Measurements from ENCODE around the gene LRRTM4. TPM values are rescaled to one million over a fixed set of nuclear protein-coding genes. Genes with fewer than 3 reads are reported as not detected.

Gene LRRTM4
- total and polyA plus RNA-seq, 2 experiments from 2014 or later = 4.5 to 15.4 TPM

- no peaks in the 10 kb centered on the region for H3K36me3 ChIP-seq (ENCODE audit: insufficient read depth)
- H3K79me2 ChIP-seq (replicated peaks; ENCODE audit: insufficient read depth) = no peaks in the 10 kb centered on the region
- H3F3A ChIP-seq (replicated peaks; ENCODE audit: low read depth) = no peaks in the 10 kb centered on the region
- no peaks in the 10 kb centered on the region for H3K36me3 Mint-ChIP-seq (ENCODE audit: low read depth)
- H3K27me3 ChIP-seq (ENCODE audit: insufficient read depth) = no peaks in the 10 kb centered on the region
- peak; percentile 92 for DNase-seq (ENCODE audit: low spot score)
- peak; percentile 83 for ATAC-seq
- no peaks in the 10 kb centered on the region for H4K20me1 ChIP-seq (replicated peaks; ENCODE audit: insufficient read depth)
- peaks cover 13% of the 10 kb centered on the region for H3K4me1 ChIP-seq (ENCODE audit: insufficient read depth)
- peaks cover 30% of the 10 kb centered on the region for H3K4me1 Mint-ChIP-seq
- no peak overlapping the region for H3K27ac ChIP-seq (ENCODE audit: low read depth)
- H3K4me3 ChIP-seq = no peak overlapping the region
- H3K9me2 ChIP-seq (ENCODE audit: insufficient read depth) = no peaks in the 10 kb centered on the region
- H3K27me3 Mint-ChIP-seq (ENCODE audit: insufficient read depth, low read depth, poor library complexity) = peaks cover 2% of the 10 kb centered on the region
- H3K4me2 ChIP-seq = no peak overlapping the region
- no peak overlapping the region for H3K27ac Mint-ChIP-seq
- no peak overlapping the region for H3K4me3 Mint-ChIP-seq
- TF ChIP-seq REST (IDR thresholded peaks at IDR 0.05; ENCODE audit: unreplicated experiment) (peak; percentile 95), EZH2 (IDR thresholded peaks at IDR 0.05; ENCODE audit: low read depth, unreplicated experiment) (no peak), ZNF462 (CRISPR knock-in tag; IDR thresholded peaks at IDR 0.05) (peak; percentile 54), EZH2phosphoT487 (IDR thresholded peaks at IDR 0.05; ENCODE audit: unreplicated experiment) (no peak), ETS1 (IDR thresholded peaks at IDR 0.05) (no peak)
- no peak overlapping the region for H2AFZ ChIP-seq
- no peaks in the 10 kb centered on the region for H3K9me3 Mint-ChIP-seq
Measured at GRCh38 chr2:76958749-76959148, 563.4 kb downstream of the LRRTM4 start.
